Endothelial cell of umbilical vein (primary cell): ENCODE data around the gene PTPRD. TPM values are rescaled to one million over a fixed set of nuclear protein-coding genes. Genes with fewer than 3 reads are reported as not detected.

Experiments used
- BruUV-seq: library from RNA; stranded (reverse); fragments of 400-500 nt; replicated peaks from 2 replicates; lab custom pipeline; 2021; lab: Mats Ljungman, UMichigan
- CTCF ChIA-PET: fragments of 300-600, 350-600 bp; sonication (Branson Sonifier 250); formaldehyde crosslinking; loops from one replicate; lab custom pipeline; 2021; ENCODE audit warnings: antibody characterized with exemption, inconsistent platforms; lab: Charles Lee
- POLR2A ChIA-PET: fragments of 300-600, 350-600 bp; sonication (Branson Sonifier 250); formaldehyde crosslinking; loops from one replicate; lab custom pipeline; 2021; ENCODE audit warnings: antibody characterized with exemption, inconsistent platforms; lab: Charles Lee
- DNase-seq: peaks from one replicate; pipeline ENCODE4 v3.0.0-alpha.2; 2011; ENCODE audit warnings: low read depth, low spot score
- FAIRE-seq: peaks from 2 replicates; lab custom pipeline; 2011; peaks lifted over from hg19 to GRCh38; lab: Jason Lieb, UNC
- H2AFZ ChIP-seq: 2 replicates; pipeline ENCODE4 v1.6.0; 2012; ENCODE audit warnings: low read depth, low read length, control low read depth, inconsistent platforms
- H3K27ac ChIP-seq: 2 replicates; pipeline ENCODE4 v1.5.1; 2011; ENCODE audit warnings: low read depth, mild to moderate bottlenecking, control low read depth, low read length, moderate library complexity; ENCODE audit not compliant: insufficient read depth
- H3K27me3 ChIP-seq, 2 experiments: 2 replicates each; pipeline versions ENCODE4 v1.6.0 to v1.6.1; 2011; ENCODE audit warnings: low read length in 2 of 2, mixed read lengths in 1 of 2; ENCODE audit not compliant: control insufficient read depth in 2 of 2, insufficient read depth in 2 of 2
- H3K36me3 ChIP-seq, 2 experiments: 2 replicates in 1 of 2; 3 replicates in 1 of 2; pipeline ENCODE4 v1.5.1; 2011; ENCODE audit warnings: low read length in 2 of 2, mild to moderate bottlenecking in 1 of 2, moderate library complexity in 1 of 2; ENCODE audit not compliant: control insufficient read depth in 2 of 2, insufficient read depth in 2 of 2; ENCODE audit errors: extremely low read depth in 1 of 2
- H3K4me1 ChIP-seq: 3 replicates; pipeline ENCODE4 v1.5.1; 2011; ENCODE audit warnings: mild to moderate bottlenecking, low read length; ENCODE audit not compliant: control insufficient read depth, insufficient read depth; ENCODE audit errors: extremely low read depth
- H3K4me2 ChIP-seq: 2 replicates; pipeline ENCODE4 v1.6.1; 2011; ENCODE audit warnings: low read length, control low read depth, mixed read lengths; ENCODE audit not compliant: insufficient read depth
- H3K4me3 ChIP-seq, 3 experiments: fragments of 200-600 bp in 1 of 3; sonication (generic), shearing (Covaris generic) in 1 of 3; replicated peaks in 1 of 3; 2 replicates each; pipeline ENCODE4 v1.5.1; 2011 to 2016; ENCODE audit warnings: control low read depth in 3 of 3, low read length in 3 of 3, mild to moderate bottlenecking in 2 of 3, inconsistent platforms in 1 of 3, low read depth in 1 of 3, moderate library complexity in 1 of 3; ENCODE audit not compliant: insufficient read depth in 1 of 3
- H3K79me2 ChIP-seq: 2 replicates; pipeline ENCODE4 v1.6.0; 2012; ENCODE audit warnings: low read length, inconsistent platforms; ENCODE audit not compliant: control insufficient read depth, insufficient read depth
- H3K9ac ChIP-seq: replicated peaks from 2 replicates; pipeline ENCODE3; 2011; ENCODE audit warnings: low read length, control low read depth; ENCODE audit not compliant: insufficient read depth; ENCODE audit errors: extremely low read depth
- H3K9me1 ChIP-seq: replicated peaks from 3 replicates; pipeline ENCODE4 v1.6.0; 2011; ENCODE audit warnings: mild to moderate bottlenecking, low read length; ENCODE audit not compliant: control insufficient read depth, insufficient read depth; ENCODE audit errors: extremely low read depth
- H3K9me3 ChIP-seq: replicated peaks from 2 replicates; pipeline ENCODE4 v1.5.1; 2012; ENCODE audit warnings: low read length, inconsistent platforms; ENCODE audit not compliant: control insufficient read depth, insufficient read depth
- H4K20me1 ChIP-seq: replicated peaks from 2 replicates; pipeline ENCODE3; 2011; ENCODE audit warnings: mild to moderate bottlenecking, low read length; ENCODE audit not compliant: control insufficient read depth, insufficient read depth; ENCODE audit errors: extremely low read depth
- EZH2 ChIP-seq: IDR thresholded peaks from 2 replicates; pipeline ENCODE4 v1.6.1; 2012; ENCODE audit warnings: borderline replicate concordance, low read depth, mild to moderate bottlenecking, moderate library complexity, low read length, inconsistent platforms; ENCODE audit not compliant: severe bottlenecking
- FOS ChIP-seq: IDR thresholded peaks from 2 replicates; pipeline ENCODE4 v1.6.1; 2011; ENCODE audit warnings: mild to moderate bottlenecking, low read length, moderate library complexity, borderline replicate concordance; ENCODE audit not compliant: insufficient read depth
- GATA2 ChIP-seq: IDR thresholded peaks from 2 replicates; pipeline ENCODE4 v1.7.0; 2011; ENCODE audit warnings: low read depth, mild to moderate bottlenecking, moderate library complexity, mixed read lengths, low read length; ENCODE audit not compliant: insufficient read length, insufficient read depth
- JUN ChIP-seq: IDR thresholded peaks from 2 replicates; pipeline ENCODE4 v1.6.1; 2011; ENCODE audit warnings: borderline replicate concordance, low read depth; ENCODE audit not compliant: insufficient read length, insufficient read depth
- MYC ChIP-seq: IDR thresholded peaks from one replicate; pipeline ENCODE4 v1.6.1; 2011; ENCODE audit warnings: mild to moderate bottlenecking, low read depth, low read length
- POLR2A ChIP-seq: IDR thresholded peaks from 2 replicates; pipeline ENCODE4 v1.6.1; 2012; ENCODE audit warnings: low read depth, mild to moderate bottlenecking, control low read depth, low read length
- POLR2AphosphoS5 ChIP-seq: IDR thresholded peaks from 2 replicates; pipeline ENCODE4 v1.6.1; 2012; ENCODE audit warnings: low read depth, mild to moderate bottlenecking, control low read depth, low read length, moderate library complexity; ENCODE audit not compliant: insufficient read depth
- dilution Hi-C: fragments of 300-500 bp; cut with MboI; formaldehyde crosslinking; loops from one replicate; pipeline ENCODE4 v1.15.0; 2019; ENCODE audit warnings: low sequenced_read_pairs; ENCODE audit not compliant: extremely low pct_ligation_motif_present
- intact Hi-C: fragments of 100-400 bp; cut with micrococcal nuclease; formaldehyde crosslinking; loops from one replicate; pipeline ENCODE4 v1.10.0; 2022
- polyA plus RNA-seq, 4 experiments: library from polyadenylated mRNA; depleted of rRNA in 3 of 4; stranded (reverse) in 3 of 4; unstranded in 1 of 4; fragments of >200 nt; gene quantifications; 2 replicates each; pipeline versions ENCODE4 v1.2.1 to v1.2.3, GENCODE V29; 2011 to 2012; ENCODE audit warnings: missing spikeins in 1 of 4
- total RNA-seq: library from RNA; stranded (reverse); gene quantifications from 2 replicates; pipeline ENCODE4 v1.2.3, GENCODE V29; 2021
- TF ChIP-seq, protein P1 (sequence below), 2 donors: IDR thresholded peaks; 1 replicate in 1 of 2; 2 replicates in 1 of 2; pipeline ENCODE4 v1.5.1; 2011; ENCODE audit warnings: low read length in 2 of 2, mild to moderate bottlenecking in 2 of 2, moderate library complexity in 2 of 2, control low read depth in 1 of 2, inconsistent platforms in 1 of 2, low read depth in 1 of 2; ENCODE audit not compliant: insufficient read depth in 1 of 2; ENCODE audit errors: extremely low read depth in 1 of 2
- TF ChIP-seq, protein P2 (sequence below): IDR thresholded peaks from 2 replicates; pipeline ENCODE4 v1.6.1; 2011; ENCODE audit not compliant: insufficient read depth, insufficient read length

The PTPRD gene
- total and polyA plus RNA-seq, 2 donors (not counting 3 experiments of a cell fraction or from before 2014, with no cell fraction given) = 5.5 to 5.7 TPM

DNA sequence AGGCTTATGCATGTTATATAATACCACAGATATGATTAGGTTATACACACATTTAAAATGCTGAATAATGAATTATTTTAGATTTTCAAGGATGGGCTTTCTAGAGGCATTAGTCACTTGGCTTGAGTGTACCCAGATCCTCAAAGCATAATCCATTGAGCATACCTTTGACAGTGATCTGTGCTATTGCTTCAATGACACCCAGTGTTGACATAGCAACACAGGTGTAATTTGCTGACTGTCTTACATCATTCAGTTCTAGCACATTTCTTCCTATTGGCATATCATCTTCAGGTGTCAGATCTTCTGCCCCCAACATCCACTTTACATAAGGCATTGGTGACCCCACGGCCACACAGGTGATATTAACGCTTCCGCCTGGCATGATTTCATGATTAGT lies 2091.7 kb downstream of the PTPRD start:
- no peaks in the 10 kb centered on the region for H4K20me1 ChIP-seq
- no peak overlapping the region for H3K4me2 ChIP-seq
- no peak overlapping the region for H3K4me3 ChIP-seq
- BruUV-seq = no TSS peak
- H3K4me1 ChIP-seq = no peaks in the 10 kb centered on the region
- CTCF ChIA-PET = no interaction called here
- FAIRE-seq (no peak), DNase-seq (no peak)
- intact Hi-C loops (no loop called here), dilution Hi-C loops (no loop called here)
- TF ChIP-seq FOS (no peak), MYC (no peak), JUN (no peak), POLR2AphosphoS5 (no peak), POLR2A (no peak), EZH2 (no peak), GATA2 (no peak)
- TF ChIP-seq, protein P1, sequence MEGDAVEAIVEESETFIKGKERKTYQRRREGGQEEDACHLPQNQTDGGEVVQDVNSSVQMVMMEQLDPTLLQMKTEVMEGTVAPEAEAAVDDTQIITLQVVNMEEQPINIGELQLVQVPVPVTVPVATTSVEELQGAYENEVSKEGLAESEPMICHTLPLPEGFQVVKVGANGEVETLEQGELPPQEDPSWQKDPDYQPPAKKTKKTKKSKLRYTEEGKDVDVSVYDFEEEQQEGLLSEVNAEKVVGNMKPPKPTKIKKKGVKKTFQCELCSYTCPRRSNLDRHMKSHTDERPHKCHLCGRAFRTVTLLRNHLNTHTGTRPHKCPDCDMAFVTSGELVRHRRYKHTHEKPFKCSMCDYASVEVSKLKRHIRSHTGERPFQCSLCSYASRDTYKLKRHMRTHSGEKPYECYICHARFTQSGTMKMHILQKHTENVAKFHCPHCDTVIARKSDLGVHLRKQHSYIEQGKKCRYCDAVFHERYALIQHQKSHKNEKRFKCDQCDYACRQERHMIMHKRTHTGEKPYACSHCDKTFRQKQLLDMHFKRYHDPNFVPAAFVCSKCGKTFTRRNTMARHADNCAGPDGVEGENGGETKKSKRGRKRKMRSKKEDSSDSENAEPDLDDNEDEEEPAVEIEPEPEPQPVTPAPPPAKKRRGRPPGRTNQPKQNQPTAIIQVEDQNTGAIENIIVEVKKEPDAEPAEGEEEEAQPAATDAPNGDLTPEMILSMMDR (IDR thresholded peaks at IDR 0.05; ENCODE audit: extremely low read depth in 1 of 2, insufficient read depth in 1 of 2, low read depth in 1 of 2, low read length in 2 of 2) = no peak
- TF ChIP-seq, protein P2, sequence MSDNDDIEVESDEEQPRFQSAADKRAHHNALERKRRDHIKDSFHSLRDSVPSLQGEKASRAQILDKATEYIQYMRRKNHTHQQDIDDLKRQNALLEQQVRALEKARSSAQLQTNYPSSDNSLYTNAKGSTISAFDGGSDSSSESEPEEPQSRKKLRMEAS = no peak
- H3K9me3 ChIP-seq = no peaks in the 10 kb centered on the region
- H3K9me1 ChIP-seq = no peaks in the 10 kb centered on the region
- POLR2A ChIA-PET = no interaction called here
- H3K9ac ChIP-seq = no peak overlapping the region
- no peaks in the 10 kb centered on the region for H3K79me2 ChIP-seq
- H3K36me3 ChIP-seq = no peaks in the 10 kb centered on the region
- no peak overlapping the region for H2AFZ ChIP-seq
- no peaks in the 10 kb centered on the region for H3K27me3 ChIP-seq
- no peak overlapping the region for H3K27ac ChIP-seq
